Gastrocnemius medialis (tissue), 4 donors: ENCODE results near the gene NETO2.

ENCODE experiments used
- CTCF ChIP-seq, 5 experiments: fragments of 450-650 bp in 3 of 5; fragments of 200-600 bp in 2 of 5; sonication (generic) in 2 of 5; IDR thresholded peaks in 4 of 5; conservative IDR thresholded peaks in 1 of 5; 1 replicate in 4 of 5; 2 replicates in 1 of 5; pipeline ENCODE4 v1.5.1; 2016 to 2019; ENCODE audit warnings: antibody characterized with exemption in 5 of 5, mild to moderate bottlenecking in 3 of 5, moderate library complexity in 3 of 5
- POLR2A ChIP-seq, 2 donors: fragments of 450-650 bp; IDR thresholded peaks; one replicate each; pipeline ENCODE4 v1.6.1; 2017; ENCODE audit warnings: antibody characterized with exemption in 2 of 2, mild to moderate bottlenecking in 2 of 2, moderate library complexity in 2 of 2

GRCh38 chr16:47043970-47044684, 99.6 kb downstream of the NETO2 start:
- TF ChIP-seq POLR2A (IDR thresholded peaks at IDR 0.05), result no peak
- TF ChIP-seq CTCF (IDR thresholded peaks at IDR 0.05 in 4 of 5, conservative IDR thresholded peaks at IDR 0.05 in 1 of 5), result no peak
